ENCODE data around the gene VPS26B.
"Not testable (repeated sequence)": the region's sequence is repeated elsewhere in the genome, so short reads cannot be mapped to it uniquely, and the experiment has no call there.

VPS26B gene

DNA sequence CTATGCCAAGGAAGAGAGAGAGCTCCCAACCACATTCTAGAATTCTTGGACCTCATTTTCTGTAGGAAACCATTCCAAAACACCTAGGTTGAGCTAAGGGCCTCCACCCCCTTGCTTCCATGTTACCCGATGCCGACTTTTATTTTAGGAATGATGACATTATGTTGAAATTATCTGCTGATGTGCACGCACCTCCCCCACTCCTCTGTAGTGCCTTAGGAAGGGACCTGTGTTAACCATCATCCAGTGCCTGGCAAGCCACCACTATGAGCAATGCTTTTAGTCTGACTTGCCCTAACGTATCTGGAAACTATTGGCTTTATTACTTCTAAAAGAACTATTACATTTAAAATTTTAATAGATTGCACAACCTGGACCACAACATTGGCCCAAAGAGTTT is 42.8 kb upstream of the VPS26B start:
- Histone ChIP-seq H3K27me3 (ENCODE audit: insufficient read depth, poor library complexity, severe bottlenecking) (no peaks in the 10 kb centered on the region), H3K27ac (replicated peaks) (no peak overlapping the region), H3K4me3 (replicated peaks; ENCODE audit: insufficient read depth, low read length) (no peak overlapping the region)
- TF ChIP-seq POLR2AphosphoS5 (IDR thresholded peaks at IDR 0.05; ENCODE audit: low read depth) = no peak
- no peak for TF ChIP-seq REST (IDR thresholded peaks at IDR 0.05; ENCODE audit: insufficient replicate concordance, low read depth)
- no peak for TF ChIP-seq GABPA (IDR thresholded peaks at IDR 0.05; ENCODE audit: low read depth)
- TF ChIP-seq SPI1 (IDR thresholded peaks at IDR 0.05; ENCODE audit: borderline replicate concordance, low read depth) = no peak
- TF ChIP-seq, protein P1, sequence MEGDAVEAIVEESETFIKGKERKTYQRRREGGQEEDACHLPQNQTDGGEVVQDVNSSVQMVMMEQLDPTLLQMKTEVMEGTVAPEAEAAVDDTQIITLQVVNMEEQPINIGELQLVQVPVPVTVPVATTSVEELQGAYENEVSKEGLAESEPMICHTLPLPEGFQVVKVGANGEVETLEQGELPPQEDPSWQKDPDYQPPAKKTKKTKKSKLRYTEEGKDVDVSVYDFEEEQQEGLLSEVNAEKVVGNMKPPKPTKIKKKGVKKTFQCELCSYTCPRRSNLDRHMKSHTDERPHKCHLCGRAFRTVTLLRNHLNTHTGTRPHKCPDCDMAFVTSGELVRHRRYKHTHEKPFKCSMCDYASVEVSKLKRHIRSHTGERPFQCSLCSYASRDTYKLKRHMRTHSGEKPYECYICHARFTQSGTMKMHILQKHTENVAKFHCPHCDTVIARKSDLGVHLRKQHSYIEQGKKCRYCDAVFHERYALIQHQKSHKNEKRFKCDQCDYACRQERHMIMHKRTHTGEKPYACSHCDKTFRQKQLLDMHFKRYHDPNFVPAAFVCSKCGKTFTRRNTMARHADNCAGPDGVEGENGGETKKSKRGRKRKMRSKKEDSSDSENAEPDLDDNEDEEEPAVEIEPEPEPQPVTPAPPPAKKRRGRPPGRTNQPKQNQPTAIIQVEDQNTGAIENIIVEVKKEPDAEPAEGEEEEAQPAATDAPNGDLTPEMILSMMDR (IDR thresholded peaks at IDR 0.05; ENCODE audit: insufficient read depth, low read length) = no peak
- no peak for DNase-seq (ENCODE audit: low read depth in 1 of 2, low spot score in 1 of 2)

DNA sequence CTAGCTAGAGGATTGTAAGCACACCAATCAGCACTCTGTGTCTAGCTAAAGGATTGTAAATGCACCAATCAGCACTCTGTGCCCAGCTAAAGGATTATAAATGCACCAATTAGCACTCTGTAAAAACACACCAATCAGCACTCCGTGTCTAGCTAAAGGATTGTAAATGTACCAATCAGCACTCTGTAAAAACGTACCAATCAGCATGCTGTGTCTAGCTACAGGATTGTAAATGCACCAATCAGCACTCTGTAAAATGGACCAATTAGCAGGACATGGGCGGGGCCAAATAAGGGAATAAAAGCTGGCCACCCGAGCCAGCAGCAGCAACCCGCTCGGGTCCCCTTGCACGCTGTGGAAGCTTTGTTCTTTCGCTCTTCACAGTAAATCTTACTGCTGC is 36.4 kb upstream of the VPS26B start:
- not testable (repeated sequence) for DNase-seq (ENCODE audit: low read depth in 1 of 2, low spot score in 1 of 2)

GRCh38 chr11:134196756-134197155 is 27.7 kb upstream of the VPS26B start:
- no peak overlapping the region for H3K27ac ChIP-seq (replicated peaks)
- DNase-seq (ENCODE audit: low read depth in 1 of 2, low spot score in 1 of 2) = no peak
- H3K27me3 ChIP-seq (ENCODE audit: insufficient read depth, poor library complexity, severe bottlenecking) = no peaks in the 10 kb centered on the region
- H3K4me3 ChIP-seq (replicated peaks; ENCODE audit: insufficient read depth, low read length) = no peak overlapping the region
- TF ChIP-seq SPI1 (IDR thresholded peaks at IDR 0.05; ENCODE audit: borderline replicate concordance, low read depth) = no peak
- no peak for TF ChIP-seq REST (IDR thresholded peaks at IDR 0.05; ENCODE audit: insufficient replicate concordance, low read depth)
- no peak for TF ChIP-seq GABPA (IDR thresholded peaks at IDR 0.05; ENCODE audit: low read depth)
- TF ChIP-seq POLR2AphosphoS5 (IDR thresholded peaks at IDR 0.05; ENCODE audit: low read depth) = no peak
- TF ChIP-seq, protein P1 (IDR thresholded peaks at IDR 0.05; ENCODE audit: insufficient read depth, low read length) = no peak

More for the DNA sequence above, 36.4 kb upstream of the VPS26B start:
- not testable (repeated sequence) for H3K27ac ChIP-seq (replicated peaks); H3K4me3 ChIP-seq (replicated peaks; ENCODE audit: insufficient read depth, low read length); H3K27me3 ChIP-seq (ENCODE audit: insufficient read depth, poor library complexity, severe bottlenecking)

DNA sequence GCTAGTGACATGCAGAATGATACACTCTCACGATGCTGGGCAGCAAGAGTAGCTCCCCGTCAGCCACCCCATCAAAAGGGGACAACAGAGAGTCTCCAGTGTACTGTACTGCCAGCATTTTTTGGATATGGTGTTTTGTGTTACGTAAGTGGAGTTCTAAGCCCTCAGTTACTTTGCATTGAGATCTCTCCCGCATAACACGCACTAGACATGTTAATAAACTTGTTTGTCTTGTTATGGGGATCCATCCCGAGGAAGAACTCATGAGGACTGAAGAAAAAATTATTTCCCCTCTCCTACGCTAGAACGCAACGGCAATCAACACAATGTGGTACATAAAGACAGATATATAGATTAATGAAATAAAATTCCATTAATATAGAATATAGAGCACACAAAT is 24.9 kb upstream of the VPS26B start:
- no peak overlapping the region for H3K27ac ChIP-seq (replicated peaks)
- no peak overlapping the region for H3K4me3 ChIP-seq (replicated peaks; ENCODE audit: insufficient read depth, low read length)
- TF ChIP-seq GABPA (IDR thresholded peaks at IDR 0.05; ENCODE audit: low read depth) = no peak
- no peak for TF ChIP-seq POLR2AphosphoS5 (IDR thresholded peaks at IDR 0.05; ENCODE audit: low read depth)
- TF ChIP-seq REST (IDR thresholded peaks at IDR 0.05; ENCODE audit: insufficient replicate concordance, low read depth) = no peak
- TF ChIP-seq, protein P1 (IDR thresholded peaks at IDR 0.05; ENCODE audit: insufficient read depth, low read length) = no peak
- no peak for TF ChIP-seq SPI1 (IDR thresholded peaks at IDR 0.05; ENCODE audit: borderline replicate concordance, low read depth)
- H3K27me3 ChIP-seq (ENCODE audit: insufficient read depth, poor library complexity, severe bottlenecking) = no peaks in the 10 kb centered on the region
- DNase-seq (ENCODE audit: low read depth in 1 of 2, low spot score in 1 of 2) = no peak
